LNCAP (cell line): ENCODE results near the gene KRT1.

ENCODE experiments used
- TF ChIP-seq, protein P1 (sequence below): fragments of 450-650 bp; IDR thresholded peaks from 2 replicates; pipeline ENCODE4 v1.5.1; 2017; ENCODE audit warnings: mild to moderate bottlenecking

Gene KRT1

GRCh38 chr12:52677671-52678070 lies 2.5 kb downstream of the KRT1 start:
- TF ChIP-seq, protein P1, sequence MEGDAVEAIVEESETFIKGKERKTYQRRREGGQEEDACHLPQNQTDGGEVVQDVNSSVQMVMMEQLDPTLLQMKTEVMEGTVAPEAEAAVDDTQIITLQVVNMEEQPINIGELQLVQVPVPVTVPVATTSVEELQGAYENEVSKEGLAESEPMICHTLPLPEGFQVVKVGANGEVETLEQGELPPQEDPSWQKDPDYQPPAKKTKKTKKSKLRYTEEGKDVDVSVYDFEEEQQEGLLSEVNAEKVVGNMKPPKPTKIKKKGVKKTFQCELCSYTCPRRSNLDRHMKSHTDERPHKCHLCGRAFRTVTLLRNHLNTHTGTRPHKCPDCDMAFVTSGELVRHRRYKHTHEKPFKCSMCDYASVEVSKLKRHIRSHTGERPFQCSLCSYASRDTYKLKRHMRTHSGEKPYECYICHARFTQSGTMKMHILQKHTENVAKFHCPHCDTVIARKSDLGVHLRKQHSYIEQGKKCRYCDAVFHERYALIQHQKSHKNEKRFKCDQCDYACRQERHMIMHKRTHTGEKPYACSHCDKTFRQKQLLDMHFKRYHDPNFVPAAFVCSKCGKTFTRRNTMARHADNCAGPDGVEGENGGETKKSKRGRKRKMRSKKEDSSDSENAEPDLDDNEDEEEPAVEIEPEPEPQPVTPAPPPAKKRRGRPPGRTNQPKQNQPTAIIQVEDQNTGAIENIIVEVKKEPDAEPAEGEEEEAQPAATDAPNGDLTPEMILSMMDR = no peak

- TF ChIP-seq, protein P1 = no peak
Observed at GRCh38 chr12:52677126-52677525, 3.1 kb downstream of the KRT1 start.

- TF ChIP-seq, protein P1 = no peak
Observed at GRCh38 chr12:52676163-52676562, 4.0 kb downstream of the KRT1 start.

- TF ChIP-seq, protein P1 = no peak
Observed at GRCh38 chr12:52675301-52675701, 4.9 kb downstream of the KRT1 start.

DNA sequence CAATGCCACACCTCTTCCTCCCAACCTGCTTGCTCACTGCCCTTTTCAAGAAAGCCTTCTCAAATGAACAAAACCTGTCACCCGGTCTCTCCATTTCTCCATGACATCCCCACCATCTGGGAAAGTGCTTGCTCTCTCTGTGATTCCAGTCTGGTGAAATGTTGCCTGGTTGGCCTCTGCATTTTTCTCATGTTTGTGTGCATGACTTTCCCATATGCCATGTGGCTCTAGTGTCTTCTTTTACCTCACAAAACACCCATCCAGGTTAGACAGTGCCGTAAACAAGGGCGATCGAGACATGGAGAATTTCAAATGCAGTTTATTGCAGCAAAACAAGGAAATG lies 5.8 kb downstream of the KRT1 start:
- TF ChIP-seq, protein P1 = no peak

GRCh38 chr12:52673713-52674432 lies 6.3 kb downstream of the KRT1 start:
- TF ChIP-seq, protein P1 = no peak

DNA sequence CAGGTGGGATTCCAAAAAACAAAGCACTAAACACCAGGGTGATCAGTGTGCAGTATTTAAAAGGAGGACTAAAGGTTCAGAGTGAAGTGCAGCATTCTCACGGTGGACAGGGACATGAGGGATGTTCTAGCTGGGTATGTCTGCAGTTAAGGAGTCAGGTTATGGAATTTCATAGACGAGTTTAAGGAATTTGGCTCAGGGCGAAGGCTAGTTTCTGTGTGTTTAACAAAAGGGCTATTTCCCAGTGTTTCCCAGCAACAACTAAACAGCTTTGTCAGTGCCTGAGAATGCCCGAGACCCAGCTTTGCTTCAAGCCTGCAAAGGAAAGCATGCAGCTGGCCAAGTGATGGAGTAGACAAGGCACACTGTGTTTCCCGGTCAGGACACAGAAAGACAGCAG lies 7.0 kb downstream of the KRT1 start:
- TF ChIP-seq, protein P1 = no peak
